B cell (primary cell): Measurements from ENCODE around the gene DPP9. TPM values are rescaled to one million over a fixed set of nuclear protein-coding genes. Genes with fewer than 3 reads are reported as not detected.

Experiments used
- ATAC-seq: fragments of 200-7000 bp; cut with Tn5 transposase; one replicate; pipeline ENCODE4 v1.10.0; 2021; ENCODE audit warnings: low read depth, mild to moderate bottlenecking, moderate number of reproducible peaks, moderate library complexity
- CTCF ChIA-PET: fragments of 350-600 bp; sonication (Branson Sonifier 250); formaldehyde crosslinking; loops from one replicate; lab custom pipeline; 2021; ENCODE audit warnings: antibody characterized with exemption, inconsistent platforms; lab: Charles Lee
- POLR2A ChIA-PET: fragments of 350-600 bp; sonication (Branson Sonifier 250); formaldehyde crosslinking; loops from one replicate; lab custom pipeline; 2021; ENCODE audit warnings: antibody characterized with exemption; lab: Charles Lee
- DNase-seq: peaks from one replicate; pipeline ENCODE4 v3.0.0; 2013
- H2AFZ ChIP-seq: 2 replicates; pipeline ENCODE4 v1.6.1; 2012; ENCODE audit warnings: mild to moderate bottlenecking, low read depth, low read length; ENCODE audit not compliant: insufficient read depth, poor library complexity, severe bottlenecking
- H3K27ac ChIP-seq, 2 donors: 1 replicate in 1 of 2; 2 replicates in 1 of 2; pipeline ENCODE4 v1.5.1; 2012 to 2013; ENCODE audit warnings: low read length in 2 of 2, mild to moderate bottlenecking in 2 of 2, moderate library complexity in 1 of 2
- H3K27me3 ChIP-seq, 4 experiments: fragments of 200-600 bp in 1 of 4; sonication (generic) in 1 of 4; replicated peaks in 1 of 4; 1 replicate in 2 of 4; 2 replicates in 2 of 4; pipeline versions ENCODE4 v1.6.1 to v1.7.0; 2013 to 2016; ENCODE audit warnings: low read length in 3 of 4, mild to moderate bottlenecking in 2 of 4, mixed read lengths in 1 of 4, moderate library complexity in 1 of 4; ENCODE audit not compliant: insufficient read depth in 4 of 4, control insufficient read depth in 3 of 4; ENCODE audit errors: control extremely low read depth in 1 of 4
- H3K36me3 ChIP-seq, 2 experiments: replicated peaks in 1 of 2; 1 replicate in 1 of 2; 2 replicates in 1 of 2; pipeline versions ENCODE4 v1.6.1 to v1.7.1; 2013; ENCODE audit warnings: low read length in 1 of 2; ENCODE audit not compliant: insufficient read depth in 2 of 2, control insufficient read depth in 1 of 2; ENCODE audit errors: control extremely low read depth in 1 of 2, extremely low read depth in 1 of 2
- H3K4me1 ChIP-seq, 2 donors: fragments of 200-600 bp in 1 of 2; sonication (generic) in 1 of 2; 1 replicate in 1 of 2; 2 replicates in 1 of 2; pipeline versions ENCODE4 v1.5.1 to v1.6.1; 2013 to 2017; ENCODE audit warnings: low read length in 2 of 2; ENCODE audit not compliant: control insufficient read depth in 2 of 2, insufficient read depth in 2 of 2
- H3K4me2 ChIP-seq: replicated peaks from 2 replicates; pipeline ENCODE3; 2012; ENCODE audit warnings: mild to moderate bottlenecking, low read depth, low read length; ENCODE audit not compliant: poor library complexity, severe bottlenecking
- H3K4me3 ChIP-seq, 5 experiments: fragments of 200-600 bp in 1 of 5; sonication (generic) in 1 of 5; 1 replicate in 3 of 5; 2 replicates in 2 of 5; pipeline versions ENCODE4 v1.5.1 to v1.7.0; 2011 to 2016; ENCODE audit warnings: low read length in 4 of 5, mild to moderate bottlenecking in 4 of 5, low read depth in 2 of 5, control low read depth in 1 of 5, moderate library complexity in 1 of 5; ENCODE audit not compliant: insufficient read depth in 1 of 5; ENCODE audit errors: control extremely low read depth in 1 of 5, extremely low read depth in 1 of 5
- H3K79me2 ChIP-seq: fragments of 200-600 bp; sonication (generic); one replicate; pipeline ENCODE4 v1.6.0; 2016; ENCODE audit warnings: low read length; ENCODE audit not compliant: control insufficient read depth, insufficient read depth
- H3K9ac ChIP-seq: fragments of 200-600 bp; sonication (generic); 2 replicates; pipeline ENCODE4 v1.6.1; 2017; ENCODE audit warnings: mild to moderate bottlenecking, low read length, moderate library complexity
- H3K9me3 ChIP-seq, 3 donors: one replicate each; pipeline versions ENCODE4 v1.6.1 to v1.7.1; 2013; ENCODE audit warnings: low read length in 2 of 3; ENCODE audit not compliant: control insufficient read depth in 2 of 3, insufficient read depth in 1 of 3; ENCODE audit errors: control extremely low read depth in 1 of 3
- H4K20me1 ChIP-seq: 2 replicates; pipeline ENCODE4 v1.6.0; 2012; ENCODE audit warnings: mild to moderate bottlenecking, low read length; ENCODE audit not compliant: insufficient read depth, control insufficient read depth, poor library complexity, severe bottlenecking
- H3K27ac Mint-ChIP-seq: one replicate; pipeline ENCODE4 v1.8.0; 2021; ENCODE audit warnings: mixed read lengths
- H3K27me3 Mint-ChIP-seq: one replicate; pipeline ENCODE4 v1.8.0; 2021; ENCODE audit warnings: mixed read lengths
- H3K4me1 Mint-ChIP-seq: one replicate; pipeline ENCODE4 v1.8.0; 2021; ENCODE audit warnings: mixed read lengths
- H3K4me3 Mint-ChIP-seq: one replicate; pipeline ENCODE4 v1.8.0; 2021; ENCODE audit warnings: mixed read lengths
- H3K9me3 Mint-ChIP-seq: one replicate; pipeline ENCODE4 v1.8.0; 2022; ENCODE audit warnings: mixed read lengths; ENCODE audit not compliant: insufficient read depth
- CTCF ChIP-seq: fragments of 200-600 bp; IDR thresholded peaks from one replicate; pipeline ENCODE4 v1.8.0; 2022; ENCODE audit warnings: antibody characterized with exemption, mild to moderate bottlenecking
- EZH2 ChIP-seq: IDR thresholded peaks from 2 replicates; pipeline ENCODE4 v1.6.1; 2012; ENCODE audit warnings: borderline replicate concordance, low read depth, mild to moderate bottlenecking, moderate library complexity, low read length; ENCODE audit not compliant: insufficient read depth, poor library complexity, severe bottlenecking
- WGBS: methylation state at CpG from one replicate; pipeline ENCODE4 v1.1.5; 2013; ENCODE audit warnings: missing lambda C conversion rate; ENCODE audit not compliant: insufficient coverage; 5-methylcytosine and 5-hydroxymethylcytosine counted together
- intact Hi-C: fragments of 100-400 bp; cut with micrococcal nuclease; formaldehyde crosslinking; loops from one replicate; pipeline ENCODE4 v1.10.0; 2022
- polyA plus RNA-seq: library from polyadenylated mRNA; depleted of rRNA; stranded (reverse); fragments of >200 nt; gene quantifications from 2 replicates; pipeline ENCODE4 v1.2.3, GENCODE V29; 2012
- total RNA-seq, 2 donors: library from RNA; stranded (reverse); fragments of 120-200 nt in 1 of 2; gene quantifications; 1 replicate in 1 of 2; 2 replicates in 1 of 2; pipeline versions ENCODE4 v1.2.3 to v1.2.4, GENCODE V29; 2013 to 2022

The DPP9 gene
- total and polyA plus RNA-seq, 2 donors (not counting 1 experiment from before 2014, with no cell fraction given), result 47.3 to 109 TPM

- ChIA-PET POLR2A (no interaction called here), CTCF (no interaction called here)
- Histone ChIP-seq H3K4me3 (no peak overlapping the region), H3K4me2 (no peak overlapping the region), H2AFZ (no peak overlapping the region), H3K9me3 (peaks cover 0 to 4% (median 0%) of the 10 kb centered on the region in 3 donors), H3K36me3 (no peaks in the 10 kb centered on the region), H3K79me2 (no peaks in the 10 kb centered on the region), H3K27ac (no peak overlapping the region), H3K9ac (no peak overlapping the region), H3K4me1 (peaks cover 12% of the 10 kb centered on the region in 2 donors), H4K20me1 (no peaks in the 10 kb centered on the region), H3K27me3 (peaks cover 0 to 64% (median 24%) of the 10 kb centered on the region in 4 experiments)
- ATAC-seq, result no peak
- Mint-ChIP-seq H3K27me3 (peaks cover 43% of the 10 kb centered on the region), H3K9me3 (no peaks in the 10 kb centered on the region), H3K27ac (no peak overlapping the region), H3K4me1 (peaks cover 8% of the 10 kb centered on the region), H3K4me3 (no peak overlapping the region)
- TF ChIP-seq EZH2 (no peak), CTCF (no peak)
- WGBS, result 83% methylated on average over 5 of the region's 6 CpGs
- intact Hi-C loops, result no loop called here
- no peak for DNase-seq
Measured at GRCh38 chr19:4763021-4763420, 39.4 kb upstream of the DPP9 start.

GRCh38 chr19:4760285-4760650 lies 36.6 kb upstream of the DPP9 start:
- POLR2A ChIA-PET, result no interaction called here
- no peak for ATAC-seq
- H3K9ac ChIP-seq, result peak overlapping the region; percentile 60
- no peak overlapping the region for H3K27ac Mint-ChIP-seq
- peaks cover 0 to 60% (median 24%) of the 10 kb centered on the region in 4 experiments for H3K27me3 ChIP-seq
- peak overlapping the region; percentile 85 for H3K4me2 ChIP-seq
- intact Hi-C loops, result no loop called here
- H3K9me3 ChIP-seq, result peaks cover 0 to 4% (median 0%) of the 10 kb centered on the region in 3 donors
- peaks cover 8% of the 10 kb centered on the region for H3K4me1 Mint-ChIP-seq
- DNase-seq, result no peak
- CTCF ChIA-PET, result no interaction called here
- H3K27ac ChIP-seq, result no peak overlapping the region
- H4K20me1 ChIP-seq, result no peaks in the 10 kb centered on the region
- TF ChIP-seq EZH2 (no peak), CTCF (no peak)
- no peaks in the 10 kb centered on the region for H3K36me3 ChIP-seq
- peaks cover 12% of the 10 kb centered on the region in 2 donors for H3K4me1 ChIP-seq
- 61% methylated on average over 6 of the region's 10 CpGs for WGBS
- peak overlapping the region; percentile 70 for H3K4me3 Mint-ChIP-seq
- peak overlapping the region in 3 of 5 experiments; percentile 36 to 63 (median 45) for H3K4me3 ChIP-seq
- H3K27me3 Mint-ChIP-seq, result peaks cover 46% of the 10 kb centered on the region
- H2AFZ ChIP-seq, result peak overlapping the region; percentile 58
- H3K9me3 Mint-ChIP-seq, result no peaks in the 10 kb centered on the region
- H3K79me2 ChIP-seq, result no peaks in the 10 kb centered on the region
